H1 (cell line): Measurements from ENCODE around the gene SLC28A1. TPM values are rescaled to one million over a fixed set of nuclear protein-coding genes. Genes with fewer than 3 reads are reported as not detected.

ENCODE experiments used
- CTCF ChIA-PET: fragments of 300-600 bp; sonication (Branson Sonifier 250); formaldehyde crosslinking; loops from one replicate; lab custom pipeline; 2021; ENCODE audit not compliant: partially characterized antibody; lab: Charles Lee
- POLR2A ChIA-PET: fragments of 300-600 bp; sonication (Branson Sonifier 250); formaldehyde crosslinking; loops from one replicate; lab custom pipeline; 2021; ENCODE audit warnings: inconsistent platforms; ENCODE audit not compliant: partially characterized antibody; lab: Charles Lee
- DNase-seq, 2 experiments: peaks; one replicate each; pipeline versions ENCODE4 v3.0.0 to v3.0.0-alpha.2; 2010 to 2022; ENCODE audit warnings: low spot score in 2 of 2, low read depth in 1 of 2, mixed read lengths in 1 of 2
- FAIRE-seq: peaks from 2 replicates; lab custom pipeline; 2011; peaks lifted over from hg19 to GRCh38; lab: Jason Lieb, UNC
- H2AFZ ChIP-seq: 2 replicates; pipeline ENCODE4 v1.8.1; 2012; ENCODE audit warnings: low read length, inconsistent platforms
- H2AK5ac ChIP-seq: 2 replicates; pipeline ENCODE4 v1.6.1; 2013; ENCODE audit warnings: low read depth, low read length
- H2BK120ac ChIP-seq: replicated peaks from 2 replicates; pipeline ENCODE3; 2013; ENCODE audit warnings: low read depth, low read length, inconsistent platforms
- H2BK12ac ChIP-seq: 2 replicates; pipeline ENCODE4 v1.6.1; 2013; ENCODE audit warnings: low read depth, low read length
- H2BK15ac ChIP-seq: 2 replicates; pipeline ENCODE4 v1.6.1; 2013; ENCODE audit warnings: low read length
- H2BK20ac ChIP-seq: 2 replicates; pipeline ENCODE4 v1.6.1; 2013; ENCODE audit warnings: low read length
- H2BK5ac ChIP-seq: 2 replicates; pipeline ENCODE4 v1.6.1; 2013; ENCODE audit warnings: low read depth, low read length
- H3K14ac ChIP-seq: 2 replicates; pipeline ENCODE4 v1.6.1; 2013; ENCODE audit warnings: inconsistent platforms; ENCODE audit not compliant: insufficient read length
- H3K18ac ChIP-seq: 2 replicates; pipeline ENCODE4 v1.6.1; 2013; ENCODE audit warnings: low read length; ENCODE audit errors: extremely low read depth
- H3K23ac ChIP-seq: 2 replicates; pipeline ENCODE4 v1.6.1; 2013; ENCODE audit warnings: inconsistent platforms; ENCODE audit not compliant: insufficient read length
- H3K23me2 ChIP-seq: 2 replicates; pipeline ENCODE4 v1.6.1; 2013; ENCODE audit warnings: low read depth, low read length
- H3K27ac ChIP-seq: 2 replicates; pipeline ENCODE4 v1.6.1; 2011; ENCODE audit warnings: low read depth, low read length, inconsistent platforms
- H3K27me3 ChIP-seq, 4 experiments: replicated peaks in 1 of 4; 1 replicate in 1 of 4; 2 replicates in 3 of 4; pipeline versions ENCODE4 v1.6.1 to v1.8.1; 2011 to 2013; ENCODE audit warnings: low read length in 3 of 4, mild to moderate bottlenecking in 3 of 4, inconsistent platforms in 2 of 4, mixed read lengths in 2 of 4, moderate library complexity in 1 of 4; ENCODE audit not compliant: control insufficient read depth in 3 of 4, insufficient read depth in 3 of 4; ENCODE audit errors: extremely low read depth in 1 of 4
- H3K36me3 ChIP-seq, 4 experiments: 2 replicates each; pipeline versions ENCODE4 v1.6.1 to v1.8.1; 2011 to 2013; ENCODE audit warnings: mild to moderate bottlenecking in 4 of 4, low read length in 3 of 4, moderate library complexity in 2 of 4, control low read depth in 1 of 4, inconsistent platforms in 1 of 4; ENCODE audit not compliant: insufficient read depth in 4 of 4, control insufficient read depth in 2 of 4
- H3K4ac ChIP-seq: replicated peaks from 2 replicates; pipeline ENCODE3; 2013; ENCODE audit warnings: low read length, low read depth, mixed read lengths, inconsistent platforms; ENCODE audit not compliant: insufficient read length
- H3K4me1 ChIP-seq, 4 experiments: replicated peaks in 1 of 4; 1 replicate in 1 of 4; 2 replicates in 3 of 4; pipeline versions ENCODE4 v1.6.1 to v1.8.1; 2011 to 2013; ENCODE audit warnings: low read length in 3 of 4, inconsistent platforms in 2 of 4, mixed read lengths in 1 of 4; ENCODE audit not compliant: insufficient read depth in 4 of 4, control insufficient read depth in 3 of 4
- H3K4me2 ChIP-seq, 2 experiments: 2 replicates each; pipeline versions ENCODE4 v1.6.1 to v1.8.1; 2011 to 2013; ENCODE audit warnings: low read depth in 2 of 2, low read length in 2 of 2, control low read depth in 1 of 2, inconsistent platforms in 1 of 2, mild to moderate bottlenecking in 1 of 2; ENCODE audit not compliant: insufficient read depth in 1 of 2
- H3K4me3 ChIP-seq, 4 experiments: fragments of 200-600, 300-600 bp in 1 of 4; sonication (generic), shearing (Covaris generic), sonication (Bioruptor Twin) in 1 of 4; 2 replicates each; pipeline versions ENCODE4 v1.5.1 to v1.8.1; 2011 to 2016; ENCODE audit warnings: low read length in 4 of 4, low read depth in 3 of 4, control low read depth in 2 of 4, inconsistent platforms in 2 of 4, mild to moderate bottlenecking in 2 of 4, mixed read lengths in 1 of 4, moderate library complexity in 1 of 4; ENCODE audit not compliant: insufficient read depth in 2 of 4; ENCODE audit errors: extremely low read depth in 1 of 4
- H3K56ac ChIP-seq: replicated peaks from 2 replicates; pipeline ENCODE3; 2013; ENCODE audit warnings: low read depth, mild to moderate bottlenecking, mixed read lengths, low read length, inconsistent platforms; ENCODE audit not compliant: insufficient read length
- H3K79me1 ChIP-seq: 2 replicates; pipeline ENCODE4 v1.6.1; 2013; ENCODE audit warnings: low read depth, low read length, control low read depth
- H3K79me2 ChIP-seq, 2 experiments: 2 replicates each; pipeline versions ENCODE4 v1.6.1 to v1.8.1; 2012 to 2013; ENCODE audit warnings: low read length in 2 of 2, mild to moderate bottlenecking in 2 of 2, inconsistent platforms in 1 of 2; ENCODE audit not compliant: insufficient read depth in 2 of 2, control insufficient read depth in 1 of 2
- H3K9ac ChIP-seq, 4 experiments: replicated peaks in 1 of 4; 1 replicate in 1 of 4; 2 replicates in 3 of 4; pipeline versions ENCODE4 v1.6.1 to v1.8.1; 2011 to 2013; ENCODE audit warnings: low read depth in 3 of 4, low read length in 3 of 4, control low read depth in 2 of 4, mild to moderate bottlenecking in 2 of 4, moderate library complexity in 2 of 4, inconsistent platforms in 1 of 4; ENCODE audit errors: extremely low read depth in 1 of 4
- H3K9me3 ChIP-seq, 2 experiments: 2 replicates each; pipeline versions ENCODE4 v1.6.1 to v1.8.1; 2012 to 2013; ENCODE audit warnings: mild to moderate bottlenecking in 2 of 2, moderate library complexity in 2 of 2, control low read depth in 1 of 2, inconsistent platforms in 1 of 2, low read depth in 1 of 2, low read length in 1 of 2, mixed read lengths in 1 of 2; ENCODE audit not compliant: insufficient read depth in 2 of 2
- H4K20me1 ChIP-seq, 2 experiments: replicated peaks in 1 of 2; 2 replicates each; pipeline versions ENCODE3 to v1.8.1; 2011 to 2013; ENCODE audit warnings: inconsistent platforms in 2 of 2, low read length in 2 of 2, mild to moderate bottlenecking in 1 of 2; ENCODE audit not compliant: insufficient read depth in 2 of 2, control insufficient read depth in 1 of 2
- H4K5ac ChIP-seq: 2 replicates; pipeline ENCODE4 v1.6.1; 2013; ENCODE audit warnings: low read length, low read depth, mixed read lengths, inconsistent platforms; ENCODE audit not compliant: insufficient read length
- H4K8ac ChIP-seq: 2 replicates; pipeline ENCODE4 v1.8.0; 2013; ENCODE audit warnings: mild to moderate bottlenecking, moderate library complexity, low read length, inconsistent platforms; ENCODE audit not compliant: insufficient read depth; ENCODE audit errors: extremely low read depth
- H4K91ac ChIP-seq: replicated peaks from 2 replicates; pipeline ENCODE3; 2013; ENCODE audit warnings: low read length, mixed read lengths, inconsistent platforms; ENCODE audit not compliant: insufficient read length
- FOSL1 ChIP-seq: IDR thresholded peaks from 2 replicates; pipeline ENCODE4 v1.6.1; 2011; ENCODE audit warnings: mild to moderate bottlenecking, low read depth, low read length, moderate library complexity; ENCODE audit not compliant: insufficient read depth
- GABPA ChIP-seq: IDR thresholded peaks from 2 replicates; pipeline ENCODE4 v1.6.1; 2011; ENCODE audit warnings: mild to moderate bottlenecking, low read length, moderate library complexity, borderline replicate concordance; ENCODE audit not compliant: insufficient read depth
- HDAC2 ChIP-seq, 2 experiments: fragments of 300-600 bp in 1 of 2; sonication (generic) in 1 of 2; IDR thresholded peaks; 2 replicates each; pipeline ENCODE4 v1.6.1; 2011 to 2012; ENCODE audit warnings: low read depth in 2 of 2, low read length in 2 of 2, mild to moderate bottlenecking in 2 of 2, moderate library complexity in 2 of 2, borderline replicate concordance in 1 of 2, inconsistent platforms in 1 of 2
- JUN ChIP-seq: IDR thresholded peaks from 2 replicates; pipeline ENCODE4 v1.6.1; 2011; ENCODE audit warnings: low read depth, mild to moderate bottlenecking, improper control_type of control experiment, low read length
- KDM1A ChIP-seq: fragments of 200-600, 300-600 bp; sonication (generic); IDR thresholded peaks from 2 replicates; pipeline ENCODE4 v1.7.1; 2016; ENCODE audit warnings: mild to moderate bottlenecking, low read length, borderline replicate concordance
- MAFK ChIP-seq: IDR thresholded peaks from 2 replicates; pipeline ENCODE4 v1.6.1; 2012; ENCODE audit warnings: low read depth, mild to moderate bottlenecking, improper control_type of control experiment, low read length
- POLR2A ChIP-seq, 2 experiments: IDR thresholded peaks; 1 replicate in 1 of 2; 2 replicates in 1 of 2; pipeline ENCODE4 v1.6.1; 2011; ENCODE audit warnings: low read depth in 2 of 2, low read length in 2 of 2, mild to moderate bottlenecking in 2 of 2; ENCODE audit errors: control extremely low read depth in 1 of 2
- RAD21 ChIP-seq, 2 experiments: IDR thresholded peaks in 1 of 2; conservative IDR thresholded peaks in 1 of 2; 2 replicates each; pipeline ENCODE4 v1.6.1; 2011; ENCODE audit warnings: low read depth in 2 of 2, low read length in 2 of 2, improper control_type of control experiment in 1 of 2, inconsistent platforms in 1 of 2, mild to moderate bottlenecking in 1 of 2, moderate library complexity in 1 of 2
- TEAD4 ChIP-seq: IDR thresholded peaks from 2 replicates; pipeline ENCODE4 v1.6.1; 2012; ENCODE audit warnings: low read depth, low read length, inconsistent platforms, mixed read lengths
- WGBS, 2 experiments: shearing (Covaris generic) in 1 of 2; methylation state at CpG; one replicate each; pipeline versions ENCODE4 v1.1.6 to v1.1.7; 2013 to 2015; ENCODE audit warnings: low lambda C conversion rate in 2 of 2, mixed read lengths in 2 of 2, inconsistent platforms in 1 of 2, low coverage in 1 of 2, missing lambda C conversion rate in 1 of 2; ENCODE audit not compliant: insufficient replicate concordance in 2 of 2, insufficient coverage in 1 of 2, insufficient read length in 1 of 2; ENCODE audit errors: extremely low coverage in 1 of 2, missing lambda C conversion rate in 1 of 2; 5-methylcytosine and 5-hydroxymethylcytosine counted together
- polyA plus RNA-seq, 7 experiments: library from polyadenylated mRNA; depleted of rRNA in 3 of 7; stranded (reverse) in 5 of 7; unstranded in 2 of 7; fragments of >200 nt in 5 of 7; fragments of 200-250 nt in 2 of 7; gene quantifications; 1 replicate in 5 of 7; 2 replicates in 1 of 7; 4 replicates in 1 of 7; pipeline versions ENCODE4 v1.2.1 to v1.2.3, GENCODE V29; 2011 to 2013; ENCODE audit warnings: missing spikeins in 2 of 7, mixed read lengths in 2 of 7
- total RNA-seq: library from RNA; stranded (reverse); fragmentation: NEBNext Ultra II Directional; extraction: Animal tissue kit (Norgen Biotek cat#: 25700); gene quantifications from 2 replicates; pipeline ENCODE4 v1.2.1, GENCODE V29; 2021
- TF ChIP-seq, protein P1 (sequence below), 3 experiments: IDR thresholded peaks; 1 replicate in 2 of 3; 2 replicates in 1 of 3; pipeline versions ENCODE4 v1.5.1 to v1.6.1; 2011; ENCODE audit warnings: low read length in 3 of 3, mild to moderate bottlenecking in 3 of 3, inconsistent platforms in 2 of 3, low read depth in 1 of 3, moderate library complexity in 1 of 3; ENCODE audit not compliant: insufficient read depth in 1 of 3; ENCODE audit errors: control extremely low read depth in 1 of 3

Gene SLC28A1
- total and polyA plus RNA-seq, 2 of the 8 experiments (the other 6 are each of a cell fraction or from before 2014, with no cell fraction given) = 0.09 TPM; not detected in 1

DNA sequence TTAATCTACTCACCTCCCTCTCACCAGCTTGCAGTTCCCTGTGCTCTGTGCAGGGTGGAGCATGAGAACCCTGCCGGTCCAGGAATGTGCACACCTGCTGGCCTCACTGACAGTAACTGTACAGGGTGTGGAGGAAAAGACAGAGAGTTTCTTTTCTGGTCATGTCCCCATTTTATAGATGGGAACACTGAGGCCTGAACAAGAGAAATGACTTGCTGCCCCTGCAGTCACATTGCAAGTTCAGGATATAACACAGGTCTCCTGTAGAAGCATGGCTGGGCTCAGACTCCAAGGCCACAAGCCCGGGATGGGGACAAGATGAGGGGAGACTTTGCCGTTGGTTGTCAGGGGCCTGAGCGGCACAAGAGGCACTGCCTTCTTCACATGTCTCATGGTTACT, 23.3 kb downstream of the SLC28A1 start:
- H3K4me2 ChIP-seq = no peak overlapping the region
- H3K9ac ChIP-seq = no peak overlapping the region
- H2BK20ac ChIP-seq = no peak overlapping the region
- no peak overlapping the region for H2BK120ac ChIP-seq
- DNase-seq (no peak), FAIRE-seq (no peak)
- H4K5ac ChIP-seq = no peak overlapping the region
- TF ChIP-seq TEAD4 = no peak
- TF ChIP-seq MAFK = no peak
- no peak for TF ChIP-seq FOSL1
- TF ChIP-seq, protein P1, sequence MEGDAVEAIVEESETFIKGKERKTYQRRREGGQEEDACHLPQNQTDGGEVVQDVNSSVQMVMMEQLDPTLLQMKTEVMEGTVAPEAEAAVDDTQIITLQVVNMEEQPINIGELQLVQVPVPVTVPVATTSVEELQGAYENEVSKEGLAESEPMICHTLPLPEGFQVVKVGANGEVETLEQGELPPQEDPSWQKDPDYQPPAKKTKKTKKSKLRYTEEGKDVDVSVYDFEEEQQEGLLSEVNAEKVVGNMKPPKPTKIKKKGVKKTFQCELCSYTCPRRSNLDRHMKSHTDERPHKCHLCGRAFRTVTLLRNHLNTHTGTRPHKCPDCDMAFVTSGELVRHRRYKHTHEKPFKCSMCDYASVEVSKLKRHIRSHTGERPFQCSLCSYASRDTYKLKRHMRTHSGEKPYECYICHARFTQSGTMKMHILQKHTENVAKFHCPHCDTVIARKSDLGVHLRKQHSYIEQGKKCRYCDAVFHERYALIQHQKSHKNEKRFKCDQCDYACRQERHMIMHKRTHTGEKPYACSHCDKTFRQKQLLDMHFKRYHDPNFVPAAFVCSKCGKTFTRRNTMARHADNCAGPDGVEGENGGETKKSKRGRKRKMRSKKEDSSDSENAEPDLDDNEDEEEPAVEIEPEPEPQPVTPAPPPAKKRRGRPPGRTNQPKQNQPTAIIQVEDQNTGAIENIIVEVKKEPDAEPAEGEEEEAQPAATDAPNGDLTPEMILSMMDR (IDR thresholded peaks at IDR 0.05; ENCODE audit: control extremely low read depth in 1 of 3, insufficient read depth in 1 of 3, low read depth in 1 of 3, low read length in 3 of 3) = no peak
- no peak for TF ChIP-seq RAD21 (IDR thresholded peaks at IDR 0.05 in 1 of 2, conservative IDR thresholded peaks at IDR 0.05 in 1 of 2; ENCODE audit: low read depth in 2 of 2, low read length in 2 of 2)
- TF ChIP-seq JUN = no peak
- TF ChIP-seq GABPA = no peak
- no peak for TF ChIP-seq POLR2A (IDR thresholded peaks at IDR 0.05; ENCODE audit: control extremely low read depth in 1 of 2, low read depth in 2 of 2, low read length in 2 of 2)
- peak; percentile 89 for TF ChIP-seq KDM1A
- 0 out of 4 replicates have a peak, but pooled peaks of 1 of the 2 experiments have one; percentile 36 for TF ChIP-seq HDAC2 (IDR thresholded peaks at IDR 0.05; ENCODE audit: borderline replicate concordance in 1 of 2, low read depth in 2 of 2, low read length in 2 of 2)
- no peaks in the 10 kb centered on the region for H3K9me3 ChIP-seq
- H4K8ac ChIP-seq = no peak overlapping the region
- no peak overlapping the region for H3K4me3 ChIP-seq
- H3K56ac ChIP-seq = no peak overlapping the region
- no peaks in the 10 kb centered on the region for H3K79me2 ChIP-seq
- H2BK15ac ChIP-seq = no peak overlapping the region
- ChIA-PET CTCF (interaction anchor here (1.3 to 1.6 kb wide), 3 partner anchors 8 to 63 kb away, joined by 3 to 5 read pairs (median 4); no protein-coding TSS in a partner anchor), POLR2A (interaction anchor here (1.0 kb wide), 1 partner anchor 33 kb away, joined by 3 read pairs; no protein-coding TSS in a partner anchor)
- no peak overlapping the region for H2AK5ac ChIP-seq
- no peak overlapping the region for H2BK5ac ChIP-seq
- H4K91ac ChIP-seq = no peak overlapping the region
- no peak overlapping the region for H3K23ac ChIP-seq
- no peak overlapping the region for H3K14ac ChIP-seq
- no peak overlapping the region for H3K18ac ChIP-seq
- no peaks in the 10 kb centered on the region for H3K36me3 ChIP-seq
- no peaks in the 10 kb centered on the region for H3K23me2 ChIP-seq
- no peak overlapping the region for H3K27ac ChIP-seq
- H3K4ac ChIP-seq = no peak overlapping the region
- H4K20me1 ChIP-seq = no peaks in the 10 kb centered on the region
- H2BK12ac ChIP-seq = no peak overlapping the region
- no peaks in the 10 kb centered on the region; a peak in 2 of 7 replicates for H3K4me1 ChIP-seq
- 93% methylated on average over 4 of the region's 4 CpGs; no CpG with 5 or more reads in 1 of the 2 experiments for WGBS, 2 experiments
- H3K79me1 ChIP-seq = no peaks in the 10 kb centered on the region
- H2AFZ ChIP-seq = no peak overlapping the region
- no peaks in the 10 kb centered on the region for H3K27me3 ChIP-seq
